Heart left ventricle (tissue), 13 donors: ENCODE results near the gene SNRPA.

Experiments used
- CTCF ChIP-seq, 12 donors: fragments of 200-600 bp; sonication (generic) in 4 of 12; IDR thresholded peaks; one replicate each; pipeline versions ENCODE4 v1.5.0 to v1.8.0; 2018 to 2022; ENCODE audit warnings: antibody characterized with exemption in 12 of 12, mild to moderate bottlenecking in 5 of 12
- POLR2A ChIP-seq, 2 donors: fragments of 450-650 bp; IDR thresholded peaks; one replicate each; pipeline ENCODE4 v1.6.1; 2017; ENCODE audit warnings: antibody characterized with exemption in 2 of 2, mild to moderate bottlenecking in 2 of 2, moderate library complexity in 2 of 2
- donor health status: ischemic (EF 13 %, LVEDD 7.1; RV severe dilation, severe dysfunction).
- donor health status: DM: no; HTN: yes; CAD: no.
- donor health status: DM: no; HTN: no; CAD: no.
- donor health status: ischemic (EF 25% LVEDD 6.9; RV normal size, moderate dysfunction).
- donor health status: ischemic (EF 25% LVEDD 5.7; RV mildly dilated, moderate dysfunction).
- donor health status: ischemic (EF 35%, LVEDD 5.7; RV mildly dilated, moderate dysfunction).
- donor health status: nonischemic (EF 11% LVEDD 7.7; RV severe dilation, severe dysfunction).
- donor health status: DM: yes; HTN: yes; CAD: no.
- donor health status: PGD.
- donor health status: ischemic (EF 29% LVEDD 5.4; RV normal size, mild dysfunction).
- donor health status: nonischemic (EF 23%, LVEDD 6.1; RV moderate dilation, normal function).

- TF ChIP-seq POLR2A (IDR thresholded peaks at IDR 0.05) (no peak), CTCF (IDR thresholded peaks at IDR 0.05) (no peak)
These were observed 1.3 kb downstream of the SNRPA start for GRCh38 chr19:40752257-40752781.
